AG09309 (cell line): ENCODE measurements around the gene LRRD1.
"Not testable (repeated sequence)": the region's sequence is repeated elsewhere in the genome, so short reads cannot be mapped to it uniquely, and the experiment has no call there.

Experiments
- DNase-seq: peaks from one replicate; pipeline ENCODE4 v3.0.0-alpha.2; 2010; ENCODE audit warnings: low read depth
- H3K4me3 ChIP-seq: 2 replicates; pipeline ENCODE4 v1.5.1; 2011; ENCODE audit warnings: mild to moderate bottlenecking, low read depth, low read length, moderate library complexity; ENCODE audit not compliant: control insufficient read depth
- CTCF ChIP-seq: IDR thresholded peaks from 2 replicates; pipeline ENCODE4 v1.5.1; 2011; ENCODE audit warnings: mild to moderate bottlenecking, low read depth, low read length, inconsistent platforms; ENCODE audit not compliant: insufficient read depth, control insufficient read depth; ENCODE audit errors: missing control alignments

The LRRD1 gene

GRCh38 chr7:92156990-92157389 is 22.0 kb downstream of the LRRD1 start:
- H3K4me3 ChIP-seq: no peak overlapping the region
- no peak for DNase-seq
- TF ChIP-seq CTCF: no peak

- TF ChIP-seq CTCF: no peak
- DNase-seq: no peak
- no peak overlapping the region for H3K4me3 ChIP-seq
These were observed 23.7 kb downstream of the LRRD1 start for GRCh38 chr7:92155108-92155739.

GRCh38 chr7:92150450-92151017 is 28.4 kb downstream of the LRRD1 start:
- TF ChIP-seq CTCF: no peak
- no peak for DNase-seq

GRCh38 chr7:92149736-92150239 is 29.2 kb downstream of the LRRD1 start:
- no peak overlapping the region for H3K4me3 ChIP-seq
- no peak for DNase-seq
- TF ChIP-seq CTCF: no peak

More at GRCh38 chr7:92150450-92151017, 28.4 kb downstream of the LRRD1 start:
- no peak overlapping the region for H3K4me3 ChIP-seq

- not testable (repeated sequence) for H3K4me3 ChIP-seq, DNase-seq
These were observed 35.6 kb downstream of the LRRD1 start for GRCh38 chr7:92143192-92143880.

GRCh38 chr7:92142791-92143190 is 36.2 kb downstream of the LRRD1 start:
- H3K4me3 ChIP-seq, DNase-seq: not testable (repeated sequence)

- no peak for DNase-seq
- H3K4me3 ChIP-seq: no peak overlapping the region
- TF ChIP-seq CTCF: no peak
These were observed 37.8 kb downstream of the LRRD1 start for GRCh38 chr7:92141161-92141560.
